NCI-H2196 (cell line): ENCODE data around the gene ZBTB7C.

Experiments used
- DNase-seq: peaks from one replicate; lab custom pipeline; 2025; ENCODE audit not compliant: unreplicated experiment; lab: John Stamatoyannopoulos, UW

Gene ZBTB7C

GRCh38 chr18:48105317-48105716 lies 303.9 kb downstream of the ZBTB7C start:
- DNase-seq = no peak

- no peak for DNase-seq
These were observed 304.5 kb downstream of the ZBTB7C start for GRCh38 chr18:48104705-48105104.

GRCh38 chr18:48100651-48101165 lies 308.5 kb downstream of the ZBTB7C start:
- DNase-seq = no peak

GRCh38 chr18:48100165-48100575 lies 309.0 kb downstream of the ZBTB7C start:
- no peak for DNase-seq

GRCh38 chr18:48099481-48100164 lies 309.6 kb downstream of the ZBTB7C start:
- no peak for DNase-seq

- DNase-seq = no peak
These were observed 310.6 kb downstream of the ZBTB7C start for GRCh38 chr18:48098538-48098937.

- DNase-seq = no peak
These were observed 311.2 kb downstream of the ZBTB7C start for GRCh38 chr18:48098007-48098406.

GRCh38 chr18:48095726-48096125 lies 313.5 kb downstream of the ZBTB7C start:
- no peak for DNase-seq

GRCh38 chr18:48093104-48093503 lies 316.1 kb downstream of the ZBTB7C start:
- DNase-seq = no peak

GRCh38 chr18:48091869-48092497 lies 317.2 kb downstream of the ZBTB7C start:
- no peak for DNase-seq

- DNase-seq = no peak
These were observed 318.5 kb downstream of the ZBTB7C start for GRCh38 chr18:48090702-48091101.

GRCh38 chr18:48090021-48090420 lies 319.2 kb downstream of the ZBTB7C start:
- no peak for DNase-seq

GRCh38 chr18:48085781-48086487 lies 323.2 kb downstream of the ZBTB7C start:
- no peak for DNase-seq

- DNase-seq = no peak
These were observed 324.3 kb downstream of the ZBTB7C start for GRCh38 chr18:48084858-48085257.

GRCh38 chr18:48084041-48084757 lies 325.0 kb downstream of the ZBTB7C start:
- no peak for DNase-seq

- DNase-seq = no peak
These were observed 328.6 kb downstream of the ZBTB7C start for GRCh38 chr18:48080546-48080945.

- DNase-seq = no peak
These were observed 329.3 kb downstream of the ZBTB7C start for GRCh38 chr18:48079885-48080284.

- DNase-seq = no peak
These were observed 330.7 kb downstream of the ZBTB7C start for GRCh38 chr18:48078448-48078847.

GRCh38 chr18:48077291-48077690 lies 331.9 kb downstream of the ZBTB7C start:
- DNase-seq = no peak

GRCh38 chr18:48076461-48076860 lies 332.7 kb downstream of the ZBTB7C start:
- no peak for DNase-seq

GRCh38 chr18:48075707-48076093 lies 333.5 kb downstream of the ZBTB7C start:
- DNase-seq = no peak
